GM12801 (cell line): ENCODE results near the gene SYT12.

Experiments used
- TF ChIP-seq, protein P1 (sequence below): IDR thresholded peaks from one replicate; pipeline ENCODE4 v1.5.1; 2011; ENCODE audit warnings: control low read depth; ENCODE audit not compliant: insufficient read length; ENCODE audit errors: extremely low read depth

The SYT12 gene

DNA sequence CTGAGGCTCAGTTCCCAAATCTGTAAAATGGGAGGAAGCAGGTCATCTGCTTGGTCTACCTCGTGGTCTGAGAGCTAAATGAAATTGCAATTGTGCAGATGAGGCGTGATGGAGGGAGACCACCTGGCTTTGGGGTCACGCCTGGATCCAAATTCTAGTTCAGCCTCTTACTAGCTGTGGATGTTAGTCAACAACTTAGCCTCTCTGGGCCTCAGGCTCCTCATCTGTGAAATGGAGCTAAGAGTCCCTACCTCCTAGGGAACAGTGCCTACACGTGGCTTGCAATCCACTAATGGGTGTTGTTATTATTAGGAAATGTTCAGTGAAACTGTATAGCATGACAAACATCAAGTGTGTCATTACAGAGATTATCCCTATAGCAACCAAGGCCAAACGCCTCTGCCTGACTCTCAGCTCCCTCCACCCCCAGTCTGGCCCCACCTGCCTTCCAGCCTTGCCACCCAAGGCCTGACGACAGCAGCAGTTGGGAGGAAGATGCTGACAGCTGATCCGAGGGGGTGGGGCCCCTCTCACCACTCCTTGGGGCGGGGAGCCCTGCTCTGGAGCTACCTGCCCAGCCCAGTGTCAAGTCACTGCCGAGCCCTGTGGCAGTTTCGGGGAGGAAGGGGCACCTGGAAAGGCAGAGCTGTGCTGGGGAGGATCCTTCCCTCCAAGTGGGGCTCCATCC is 32.0 kb downstream of the SYT12 start:
- TF ChIP-seq, protein P1, sequence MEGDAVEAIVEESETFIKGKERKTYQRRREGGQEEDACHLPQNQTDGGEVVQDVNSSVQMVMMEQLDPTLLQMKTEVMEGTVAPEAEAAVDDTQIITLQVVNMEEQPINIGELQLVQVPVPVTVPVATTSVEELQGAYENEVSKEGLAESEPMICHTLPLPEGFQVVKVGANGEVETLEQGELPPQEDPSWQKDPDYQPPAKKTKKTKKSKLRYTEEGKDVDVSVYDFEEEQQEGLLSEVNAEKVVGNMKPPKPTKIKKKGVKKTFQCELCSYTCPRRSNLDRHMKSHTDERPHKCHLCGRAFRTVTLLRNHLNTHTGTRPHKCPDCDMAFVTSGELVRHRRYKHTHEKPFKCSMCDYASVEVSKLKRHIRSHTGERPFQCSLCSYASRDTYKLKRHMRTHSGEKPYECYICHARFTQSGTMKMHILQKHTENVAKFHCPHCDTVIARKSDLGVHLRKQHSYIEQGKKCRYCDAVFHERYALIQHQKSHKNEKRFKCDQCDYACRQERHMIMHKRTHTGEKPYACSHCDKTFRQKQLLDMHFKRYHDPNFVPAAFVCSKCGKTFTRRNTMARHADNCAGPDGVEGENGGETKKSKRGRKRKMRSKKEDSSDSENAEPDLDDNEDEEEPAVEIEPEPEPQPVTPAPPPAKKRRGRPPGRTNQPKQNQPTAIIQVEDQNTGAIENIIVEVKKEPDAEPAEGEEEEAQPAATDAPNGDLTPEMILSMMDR = no peak

DNA sequence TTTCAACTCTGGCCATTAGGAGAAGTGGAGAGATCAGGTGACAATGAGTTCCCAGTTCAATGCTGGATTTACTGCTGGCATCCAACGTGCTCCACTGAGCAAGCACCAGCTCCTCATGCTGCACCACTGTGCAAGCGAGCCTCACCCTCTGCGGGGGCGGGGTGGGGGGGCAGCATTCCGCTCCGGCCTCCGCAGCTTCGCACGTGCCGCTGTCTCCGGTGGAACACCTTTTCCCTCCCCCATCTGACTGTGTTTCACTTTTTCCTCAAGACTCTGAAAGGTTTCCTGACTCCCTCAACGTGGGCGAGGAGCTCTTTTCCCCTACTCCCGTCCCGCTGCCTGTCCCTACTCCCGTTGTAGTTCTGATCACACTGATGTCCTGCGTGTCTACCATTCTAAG is 32.9 kb downstream of the SYT12 start:
- TF ChIP-seq, protein P1 = no peak

DNA sequence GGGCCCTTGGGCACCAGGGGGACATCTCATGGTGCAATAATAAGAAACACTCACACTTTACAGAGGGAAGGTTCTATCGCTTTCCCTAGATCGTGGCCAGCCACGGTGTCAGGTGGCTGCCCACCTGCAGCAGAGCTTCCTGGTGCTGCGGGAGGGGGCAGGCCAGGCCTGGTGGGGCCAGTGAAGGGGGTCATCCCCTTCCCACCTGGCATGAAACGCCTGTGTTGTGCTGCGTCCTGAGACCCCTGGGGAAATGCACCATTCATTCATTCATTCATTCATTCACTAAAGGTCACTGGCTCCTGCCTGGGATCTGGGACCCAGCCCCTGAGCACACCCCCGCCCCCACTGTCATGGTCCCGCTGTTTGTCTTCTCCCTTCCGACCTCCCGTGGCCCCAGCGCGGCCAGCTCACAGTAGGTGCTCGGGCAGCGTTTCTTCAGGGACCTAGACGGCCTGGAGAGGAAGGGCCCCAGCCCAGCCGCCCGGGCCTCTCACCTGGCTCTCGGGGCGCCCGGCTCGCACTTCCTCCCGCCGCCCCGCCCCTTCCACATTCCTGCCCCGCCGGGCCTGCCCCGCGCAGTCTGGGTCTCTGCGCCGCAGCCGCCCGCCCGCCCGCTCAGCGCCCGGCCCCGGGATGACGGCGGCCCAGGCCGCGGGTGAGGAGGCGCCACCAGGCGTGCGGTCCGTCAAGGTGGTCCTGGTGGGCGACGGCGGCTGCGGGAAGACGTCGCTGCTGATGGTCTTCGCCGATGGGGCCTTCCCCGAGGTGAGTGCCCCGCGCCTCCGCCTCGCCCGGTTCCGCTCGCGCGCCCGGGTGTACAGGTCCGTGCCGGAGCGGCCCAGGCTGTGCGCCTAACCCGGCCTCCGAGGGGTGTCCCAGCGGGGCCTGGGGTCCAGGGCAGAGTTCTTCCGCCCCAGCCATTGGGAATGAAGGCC is 33.6 kb downstream of the SYT12 start, which contains the start of gene RHOD:
Gene RHOD (plus strand): TSS at position 581 of the 938 bp plus-strand sequence. CDS start 56 bp downstream, at position 637.
- TF ChIP-seq, protein P1 = no peak

DNA sequence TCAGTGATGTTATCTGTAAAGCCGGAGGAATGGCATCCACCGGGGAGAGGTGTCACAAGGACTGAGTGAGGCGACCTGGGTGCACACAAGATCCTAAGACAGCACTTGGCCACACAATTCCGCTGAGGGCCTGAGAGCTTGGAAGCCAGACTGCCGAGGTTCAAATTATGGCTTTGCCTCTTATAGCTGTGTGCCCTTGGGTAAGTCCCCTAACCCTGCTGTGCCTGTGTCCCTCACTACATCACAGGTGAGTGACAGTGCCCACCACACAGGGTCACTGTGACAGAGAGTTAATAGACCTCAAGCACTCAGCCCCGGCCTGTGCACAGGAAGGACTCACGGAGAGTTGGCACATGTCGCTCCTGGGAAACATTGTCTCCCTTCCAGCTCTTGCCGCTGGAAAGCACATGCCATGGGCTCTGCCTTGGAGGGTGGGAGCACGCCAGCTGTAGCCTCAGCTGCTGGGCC is 34.3 kb downstream of the SYT12 start:
- TF ChIP-seq, protein P1 = no peak

DNA sequence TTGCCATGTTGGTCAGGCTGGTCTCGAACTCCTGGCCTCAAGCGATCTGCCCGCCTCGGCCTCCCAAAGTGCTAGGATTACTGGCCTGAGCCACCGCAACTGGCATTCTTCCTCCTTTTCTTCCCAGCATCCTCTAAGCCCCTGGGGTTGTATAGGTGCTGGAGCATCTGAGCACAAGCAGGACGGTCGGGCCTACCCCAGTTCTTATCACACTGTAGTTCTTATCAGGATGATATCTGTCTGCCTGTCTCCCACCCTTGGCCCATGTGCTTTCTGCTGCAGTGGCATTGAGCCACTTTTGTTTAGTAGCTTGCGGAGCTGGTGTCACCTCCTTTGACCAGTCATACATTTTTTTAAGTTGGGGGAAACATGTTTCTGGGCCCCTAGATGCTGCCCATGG is 35.6 kb downstream of the SYT12 start:
- TF ChIP-seq, protein P1 = no peak

DNA sequence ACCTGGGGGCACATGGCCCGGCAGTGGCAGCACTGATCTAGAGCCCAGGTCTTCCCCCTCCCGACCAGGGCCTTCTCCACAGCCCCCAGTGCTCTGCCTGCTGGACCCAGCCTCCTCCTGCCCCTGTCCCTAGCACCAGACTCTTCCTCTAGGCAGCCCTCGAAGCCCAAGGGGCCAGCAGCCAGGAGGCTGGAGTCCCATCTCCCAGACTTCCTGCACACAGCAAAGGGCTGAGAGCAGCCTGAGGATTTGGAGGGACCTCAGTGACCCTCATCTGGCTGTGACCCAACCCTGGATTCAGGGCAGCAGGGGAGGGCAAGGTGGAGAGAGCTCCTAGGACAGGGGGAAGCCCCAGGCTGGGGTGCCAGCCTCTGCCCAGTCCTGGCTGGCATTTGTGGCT is 36.7 kb downstream of the SYT12 start:
- TF ChIP-seq, protein P1 = no peak

DNA sequence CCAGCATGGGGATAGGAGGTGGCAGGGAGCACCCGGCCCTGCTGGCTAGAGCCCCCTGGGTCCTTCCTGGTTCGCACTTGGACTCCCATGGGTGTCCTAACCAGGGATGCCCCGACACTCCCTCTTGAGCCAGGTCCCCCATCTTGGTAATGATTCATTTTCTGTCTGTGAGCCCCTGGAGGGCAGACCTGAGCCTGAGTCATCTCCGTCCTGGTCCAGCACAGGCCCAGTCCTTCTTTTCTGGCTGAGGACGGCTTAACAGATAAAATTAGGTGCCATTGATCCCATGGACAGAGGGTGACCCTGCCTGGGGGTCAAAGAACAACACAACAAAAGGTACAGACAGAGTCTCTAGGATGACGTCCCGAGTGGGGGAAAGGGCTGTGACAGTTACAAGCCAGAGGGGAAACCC is 37.2 kb downstream of the SYT12 start:
- TF ChIP-seq, protein P1 = no peak
